Duodenal mucosa (tissue), 2 donors: ENCODE results near the gene NNAT.
"Not testable (repeated sequence)": the region's sequence is repeated elsewhere in the genome, so short reads cannot be mapped to it uniquely, and the experiment has no call there.

Experiments used
- H3K27ac ChIP-seq: one replicate; pipeline ENCODE4 v1.7.0; 2013; ENCODE audit warnings: low read depth, low read length
- H3K27me3 ChIP-seq, 2 donors: one replicate each; pipeline ENCODE4 v1.7.0; 2013; ENCODE audit warnings: low read length in 2 of 2, control low read depth in 1 of 2; ENCODE audit not compliant: insufficient read depth in 2 of 2, control insufficient read depth in 1 of 2
- H3K36me3 ChIP-seq, 2 donors: one replicate each; pipeline ENCODE4 v1.7.0; 2013; ENCODE audit warnings: low read length in 2 of 2, control low read depth in 1 of 2; ENCODE audit not compliant: insufficient read depth in 2 of 2, control insufficient read depth in 1 of 2
- H3K4me1 ChIP-seq, 2 donors: one replicate each; pipeline ENCODE4 v1.7.0; 2013; ENCODE audit warnings: low read length in 2 of 2, control low read depth in 1 of 2; ENCODE audit not compliant: insufficient read depth in 2 of 2, control insufficient read depth in 1 of 2
- H3K4me3 ChIP-seq, 2 donors: one replicate each; pipeline ENCODE4 v1.7.0; 2013; ENCODE audit warnings: low read length in 2 of 2, low read depth in 1 of 2
- H3K9ac ChIP-seq, 2 donors: one replicate each; pipeline ENCODE4 v1.7.0; 2013; ENCODE audit warnings: low read length in 2 of 2, low read depth in 1 of 2
- H3K9me3 ChIP-seq, 2 donors: one replicate each; pipeline ENCODE4 v1.7.0; 2013; ENCODE audit warnings: low read length in 2 of 2, control low read depth in 1 of 2; ENCODE audit not compliant: control insufficient read depth in 1 of 2

The NNAT gene

DNA sequence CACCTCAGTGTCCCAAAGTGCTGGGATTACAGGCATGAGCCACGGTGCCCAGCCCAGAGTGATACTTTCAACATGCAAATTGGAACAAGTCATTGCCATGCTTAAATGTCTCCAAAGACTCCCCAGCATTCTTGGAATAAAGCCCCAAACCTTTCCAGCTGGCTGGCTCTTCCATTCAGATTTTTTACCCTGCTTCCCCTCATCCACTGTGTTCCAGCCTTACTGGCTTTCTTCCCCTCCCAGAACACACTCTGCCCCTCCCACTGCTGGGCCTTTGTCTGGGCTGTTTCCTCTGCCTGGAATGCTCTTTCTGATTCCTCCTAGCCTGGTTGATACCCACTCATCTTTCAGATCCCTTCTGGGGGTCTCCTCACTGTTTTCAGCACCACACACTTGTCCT, 40.1 kb upstream of the NNAT start:
- Histone ChIP-seq H3K27ac (no peak overlapping the region), H3K9ac (no peak overlapping the region), H3K9me3 (no peaks in the 10 kb centered on the region), H3K4me1 (no peaks in the 10 kb centered on the region), H3K4me3 (no peak overlapping the region), H3K36me3 (no peaks in the 10 kb centered on the region), H3K27me3 (peaks cover 0 to 8% of the 10 kb centered on the region in 2 donors)

DNA sequence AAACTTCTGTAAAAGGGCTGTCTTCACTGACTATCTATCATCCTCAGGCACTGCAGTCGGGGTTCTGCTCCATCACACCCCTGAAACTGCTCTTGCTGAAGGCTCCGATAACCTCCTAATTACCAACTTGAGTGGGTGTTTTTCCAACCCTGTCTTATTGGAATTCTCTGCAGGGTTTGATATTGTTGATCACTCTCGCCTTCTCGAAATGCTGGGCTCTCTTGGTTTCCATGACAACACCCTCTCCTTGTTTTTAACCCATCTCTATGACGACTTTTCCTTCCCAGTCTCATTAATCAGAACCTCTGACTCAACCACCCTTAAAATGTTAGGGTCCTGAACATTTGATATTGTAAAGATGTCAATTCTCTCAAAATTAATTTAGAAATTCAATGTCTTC, 39.4 kb upstream of the NNAT start:
- Histone ChIP-seq H3K9me3 (no peaks in the 10 kb centered on the region), H3K27ac (no peak overlapping the region), H3K4me1 (no peaks in the 10 kb centered on the region), H3K27me3 (peaks cover 0 to 8% of the 10 kb centered on the region in 2 donors), H3K9ac (no peak overlapping the region), H3K36me3 (no peaks in the 10 kb centered on the region), H3K4me3 (no peak overlapping the region)

- no peaks in the 10 kb centered on the region for H3K4me1 ChIP-seq
- no peaks in the 10 kb centered on the region for H3K36me3 ChIP-seq
- no peak overlapping the region for H3K9ac ChIP-seq
- no peaks in the 10 kb centered on the region for H3K27me3 ChIP-seq
- no peak overlapping the region for H3K4me3 ChIP-seq
- H3K9me3 ChIP-seq: no peaks in the 10 kb centered on the region
- H3K27ac ChIP-seq: no peak overlapping the region
Measured at GRCh38 chr20:37484331-37484730, 36.7 kb upstream of the NNAT start.

DNA sequence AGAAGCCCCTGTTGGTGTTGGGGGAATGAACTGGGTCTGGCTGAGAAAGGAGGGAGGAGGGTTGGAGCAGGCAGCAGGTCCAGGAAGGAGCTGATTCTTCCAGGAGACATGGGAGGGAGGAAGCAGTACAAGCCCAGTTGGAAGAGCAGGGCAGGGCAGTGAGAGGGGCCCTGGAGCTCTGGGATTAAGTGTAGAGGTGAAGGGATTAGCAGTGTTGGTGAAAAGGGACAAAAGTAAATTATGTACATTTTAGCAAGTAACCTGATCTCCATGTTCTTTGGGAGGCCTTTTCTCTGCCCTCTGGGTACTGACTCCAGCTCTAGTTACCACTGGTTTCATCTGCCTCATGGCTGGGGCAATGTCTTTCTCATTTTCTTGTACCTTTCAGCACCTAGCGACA, 34.8 kb upstream of the NNAT start:
- H3K27me3 ChIP-seq, H3K4me1 ChIP-seq, H3K9ac ChIP-seq, H3K27ac ChIP-seq, H3K9me3 ChIP-seq, H3K4me3 ChIP-seq, H3K36me3 ChIP-seq: not testable (repeated sequence)

GRCh38 chr20:37490663-37491350, 30.2 kb upstream of the NNAT start:
- no peaks in the 10 kb centered on the region for H3K9me3 ChIP-seq
- H3K27ac ChIP-seq: no peak overlapping the region
- H3K4me1 ChIP-seq: no peaks in the 10 kb centered on the region
- H3K9ac ChIP-seq: no peak overlapping the region
- H3K27me3 ChIP-seq: no peaks in the 10 kb centered on the region
- peaks cover 0 to 16% of the 10 kb centered on the region in 2 donors for H3K36me3 ChIP-seq
- H3K4me3 ChIP-seq: no peak overlapping the region

- Histone ChIP-seq H3K4me3 (no peak overlapping the region), H3K36me3 (peaks cover 0 to 16% of the 10 kb centered on the region in 2 donors), H3K9me3 (no peaks in the 10 kb centered on the region), H3K27me3 (no peaks in the 10 kb centered on the region), H3K9ac (no peak overlapping the region), H3K27ac (no peak overlapping the region), H3K4me1 (peaks cover 0 to 3% of the 10 kb centered on the region in 2 donors)
Measured at GRCh38 chr20:37492096-37492625, 28.9 kb upstream of the NNAT start.

- Histone ChIP-seq H3K36me3 (peaks cover 0 to 16% of the 10 kb centered on the region in 2 donors), H3K9me3 (no peaks in the 10 kb centered on the region), H3K4me1 (peaks cover 0 to 3% of the 10 kb centered on the region in 2 donors), H3K4me3 (no peak overlapping the region), H3K9ac (no peak overlapping the region), H3K27me3 (no peaks in the 10 kb centered on the region), H3K27ac (no peak overlapping the region)
Measured at GRCh38 chr20:37492945-37493344, 28.1 kb upstream of the NNAT start.

- Histone ChIP-seq H3K36me3 (peaks cover 0 to 20% of the 10 kb centered on the region in 2 donors), H3K4me1 (peaks cover 0 to 3% of the 10 kb centered on the region in 2 donors)
Measured at GRCh38 chr20:37494301-37494700, 26.7 kb upstream of the NNAT start.

DNA sequence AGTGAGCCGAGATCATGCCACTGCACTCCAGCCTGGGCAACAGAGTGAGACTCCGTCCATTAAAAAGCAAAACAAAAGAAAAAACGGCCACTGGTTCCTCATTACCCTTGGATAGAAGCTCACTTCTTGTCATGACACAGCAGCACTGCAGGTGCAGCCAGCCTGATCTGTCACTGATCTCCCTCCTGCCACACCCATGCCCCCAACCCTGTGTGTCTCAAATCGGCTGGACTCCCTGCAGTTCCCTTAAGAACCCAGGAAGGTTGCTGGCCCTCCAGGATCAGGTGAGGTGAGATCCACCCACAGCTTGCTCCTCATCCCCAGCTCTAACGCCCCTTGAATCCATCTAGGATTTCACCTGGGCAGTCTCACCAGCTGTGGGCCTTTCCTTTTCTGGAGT, 26.3 kb upstream of the NNAT start:
- Histone ChIP-seq H3K9ac (no peak overlapping the region), H3K4me3 (no peak overlapping the region), H3K4me1 (peaks cover 0 to 3% of the 10 kb centered on the region in 2 donors), H3K9me3 (no peaks in the 10 kb centered on the region), H3K27me3 (no peaks in the 10 kb centered on the region), H3K27ac (no peak overlapping the region), H3K36me3 (peaks cover 0 to 20% of the 10 kb centered on the region in 2 donors)

More at GRCh38 chr20:37494301-37494700, 26.7 kb upstream of the NNAT start:
- Histone ChIP-seq H3K27ac (no peak overlapping the region), H3K27me3 (no peaks in the 10 kb centered on the region), H3K9ac (no peak overlapping the region), H3K4me3 (no peak overlapping the region), H3K9me3 (no peaks in the 10 kb centered on the region)

GRCh38 chr20:37498066-37498665, 22.9 kb upstream of the NNAT start:
- no peak overlapping the region for H3K4me3 ChIP-seq
- H3K36me3 ChIP-seq: peaks cover 0 to 15% of the 10 kb centered on the region in 2 donors
- peaks cover 0 to 3% of the 10 kb centered on the region in 2 donors for H3K4me1 ChIP-seq
- H3K9ac ChIP-seq: no peak overlapping the region
- no peak overlapping the region for H3K27ac ChIP-seq
- no peaks in the 10 kb centered on the region for H3K9me3 ChIP-seq
- H3K27me3 ChIP-seq: no peaks in the 10 kb centered on the region
